ENCODE data around the gene RAB26.
"Not testable (repeated sequence)": the region's sequence is repeated elsewhere in the genome, so short reads cannot be mapped to it uniquely, and the experiment has no call there.

The RAB26 gene

GRCh38 chr16:2147981-2148671 lies at the start of gene RAB26:
RAB26 (plus strand) TSS chr16:2148625; CDS start chr16:2148784, 159 bp downstream.
- DNase-seq (ENCODE audit: low read depth in 2 of 2), result no peak

- DNase-seq (ENCODE audit: low read depth in 2 of 2), result not testable (repeated sequence)
Observed at GRCh38 chr16:2101581-2101980, 46.8 kb upstream of the RAB26 start.

GRCh38 chr16:2102471-2102870 lies 46.0 kb upstream of the RAB26 start:
- DNase-seq (ENCODE audit: low read depth in 2 of 2), result no peak

GRCh38 chr16:2104464-2104863 lies 44.0 kb upstream of the RAB26 start:
- DNase-seq (ENCODE audit: low read depth in 2 of 2), result not testable (repeated sequence)

- DNase-seq (ENCODE audit: low read depth in 2 of 2), result not testable (repeated sequence)
Observed at GRCh38 chr16:2105291-2105690, 43.1 kb upstream of the RAB26 start.

GRCh38 chr16:2105769-2106168 lies 42.7 kb upstream of the RAB26 start:
- not testable (repeated sequence) for DNase-seq (ENCODE audit: low read depth in 2 of 2)

- DNase-seq (ENCODE audit: low read depth in 2 of 2), result not testable (repeated sequence)
Observed at GRCh38 chr16:2106211-2106610, 42.2 kb upstream of the RAB26 start.

- not testable (repeated sequence) for DNase-seq (ENCODE audit: low read depth in 2 of 2)
Observed at GRCh38 chr16:2107121-2107790, 41.2 kb upstream of the RAB26 start.

GRCh38 chr16:2107791-2108125 lies 40.7 kb upstream of the RAB26 start:
- not testable (repeated sequence) for DNase-seq (ENCODE audit: low read depth in 2 of 2)

GRCh38 chr16:2108446-2109270 lies 39.8 kb upstream of the RAB26 start:
- not testable (repeated sequence) for DNase-seq (ENCODE audit: low read depth in 2 of 2)

GRCh38 chr16:2109271-2109580 lies 39.2 kb upstream of the RAB26 start:
- DNase-seq (ENCODE audit: low read depth in 2 of 2), result not testable (repeated sequence)

GRCh38 chr16:2109872-2110271 lies 38.6 kb upstream of the RAB26 start:
- not testable (repeated sequence) for DNase-seq (ENCODE audit: low read depth in 2 of 2)

GRCh38 chr16:2110332-2111008 lies 38.0 kb upstream of the RAB26 start:
- not testable (repeated sequence) for DNase-seq (ENCODE audit: low read depth in 2 of 2)

GRCh38 chr16:2111009-2111353 lies 37.4 kb upstream of the RAB26 start:
- not testable (repeated sequence) for DNase-seq (ENCODE audit: low read depth in 2 of 2)

GRCh38 chr16:2111412-2112335 lies 36.8 kb upstream of the RAB26 start:
- DNase-seq (ENCODE audit: low read depth in 2 of 2), result not testable (repeated sequence)

- not testable (repeated sequence) for DNase-seq (ENCODE audit: low read depth in 2 of 2)
Observed at GRCh38 chr16:2112539-2113106, 35.8 kb upstream of the RAB26 start.

- not testable (repeated sequence) for DNase-seq (ENCODE audit: low read depth in 2 of 2)
Observed at GRCh38 chr16:2114225-2114624, 34.2 kb upstream of the RAB26 start.

- not testable (repeated sequence) for DNase-seq (ENCODE audit: low read depth in 2 of 2)
Observed at GRCh38 chr16:2114885-2115590, 33.4 kb upstream of the RAB26 start.

GRCh38 chr16:2115591-2115973 lies 32.8 kb upstream of the RAB26 start:
- no peak for DNase-seq (ENCODE audit: low read depth in 2 of 2)

GRCh38 chr16:2116428-2116827 lies 32.0 kb upstream of the RAB26 start:
- not testable (repeated sequence) for DNase-seq (ENCODE audit: low read depth in 2 of 2)

All from activated CD8-positive, alpha-beta memory T cell treated with anti-CD3 and anti-CD28 coated beads for 4 hours (primary cell).